ENCODE measurements around the gene RSPH1. TPM values are rescaled to one million over a fixed set of nuclear protein-coding genes. Genes with fewer than 3 reads are reported as not detected.

The RSPH1 gene
- total and polyA plus RNA-seq, 2 of the 8 experiments (the other 6 are each of a cell fraction or from before 2014, with no cell fraction given), result 0.24 TPM; not detected in 1

- H3K27me3 ChIP-seq (replicated peaks in 1 of 4; ENCODE audit: control insufficient read depth in 3 of 4, extremely low read depth in 1 of 4, insufficient read depth in 3 of 4, low read length in 3 of 4), result no peaks in the 10 kb centered on the region; a peak in 1 of 7 replicates
- FAIRE-seq (peak; percentile 65), DNase-seq (ENCODE audit: low read depth in 1 of 2, low spot score in 2 of 2) (peak in 1 of 2 experiments; percentile 84)
- peak overlapping the region; percentile 97 for H2AFZ ChIP-seq (ENCODE audit: low read length)
- H2BK120ac ChIP-seq (replicated peaks; ENCODE audit: low read depth, low read length), result peak overlapping the region; percentile 92
- peaks cover 2 to 3% of the 10 kb centered on the region in 2 experiments; a peak in 2 of 4 replicates for H3K9me3 ChIP-seq (ENCODE audit: insufficient read depth in 2 of 2, low read depth in 1 of 2, low read length in 1 of 2)
- peaks cover 1 to 13% (median 10%) of the 10 kb centered on the region in 4 experiments; a peak in 6 of 7 replicates for H3K4me1 ChIP-seq (replicated peaks in 1 of 4; ENCODE audit: control insufficient read depth in 3 of 4, insufficient read depth in 4 of 4, low read length in 3 of 4)
- no peak overlapping the region for H3K14ac ChIP-seq (ENCODE audit: insufficient read length)
- no peak overlapping the region for H3K4me3 ChIP-seq (ENCODE audit: extremely low read depth in 1 of 4, insufficient read depth in 2 of 4, low read depth in 3 of 4, low read length in 4 of 4)
- peak overlapping the region; percentile 95 for H4K91ac ChIP-seq (replicated peaks; ENCODE audit: insufficient read length, low read length)
- peak overlapping the region in 1 of 4 experiments; percentile 32; a peak in 1 of 7 replicates for H3K9ac ChIP-seq (replicated peaks in 1 of 4; ENCODE audit: extremely low read depth in 1 of 4, low read depth in 3 of 4, low read length in 3 of 4)
- ChIA-PET POLR2A (ENCODE audit: partially characterized antibody) (interaction anchor here (1.3 kb wide), 1 partner anchor 10 kb away, joined by 3 read pairs; no protein-coding TSS in a partner anchor), CTCF (ENCODE audit: partially characterized antibody) (no interaction called here)
- H2BK15ac ChIP-seq (ENCODE audit: low read length), result peak overlapping the region; percentile 99
- H3K4ac ChIP-seq (replicated peaks; ENCODE audit: insufficient read length, low read depth, low read length), result peak overlapping the region; percentile 13
- no peak overlapping the region; the same call in 1 of the 2 replicates for H3K18ac ChIP-seq (ENCODE audit: extremely low read depth, low read length)
- no peaks in the 10 kb centered on the region for H3K79me1 ChIP-seq (ENCODE audit: low read depth, low read length)
- H2BK20ac ChIP-seq (ENCODE audit: low read length), result peak overlapping the region; percentile 99
- H3K27ac ChIP-seq (ENCODE audit: low read depth, low read length), result no peak overlapping the region
- no peaks in the 10 kb centered on the region; the same call in none of the 2 replicates for H3K23me2 ChIP-seq (ENCODE audit: low read depth, low read length)
- H2BK5ac ChIP-seq (ENCODE audit: low read depth, low read length), result peak overlapping the region; percentile 35; the same call in 1 of the 2 replicates
- H4K5ac ChIP-seq (ENCODE audit: insufficient read length, low read depth, low read length), result no peak overlapping the region
- H3K4me2 ChIP-seq (ENCODE audit: insufficient read depth in 1 of 2, low read depth in 2 of 2, low read length in 2 of 2), result no peak overlapping the region; a peak in 1 of 4 replicates
- H4K8ac ChIP-seq (ENCODE audit: extremely low read depth, insufficient read depth, low read length), result no peak overlapping the region
- WGBS, 2 experiments (ENCODE audit: extremely low coverage in 1 of 2, insufficient coverage in 1 of 2, insufficient read length in 1 of 2, insufficient replicate concordance in 2 of 2, low coverage in 1 of 2, low lambda C conversion rate in 2 of 2, missing lambda C conversion rate in 1 of 2), result 89% methylated on average over 17 of the region's 17 CpGs; no CpG with 5 or more reads in 1 of the 2 experiments
- no peaks in the 10 kb centered on the region for H3K36me3 ChIP-seq (ENCODE audit: control insufficient read depth in 2 of 4, insufficient read depth in 4 of 4, low read length in 3 of 4)
- H2BK12ac ChIP-seq (ENCODE audit: low read depth, low read length), result peak overlapping the region; percentile 95; the same call in 1 of the 2 replicates
- H3K79me2 ChIP-seq (ENCODE audit: control insufficient read depth in 1 of 2, insufficient read depth in 2 of 2, low read length in 2 of 2), result no peaks in the 10 kb centered on the region
- H3K23ac ChIP-seq (ENCODE audit: insufficient read length), result no peak overlapping the region
- no peak overlapping the region for H3K56ac ChIP-seq (replicated peaks; ENCODE audit: insufficient read length, low read depth, low read length)
- no peaks in the 10 kb centered on the region for H4K20me1 ChIP-seq (replicated peaks in 1 of 2; ENCODE audit: control insufficient read depth in 1 of 2, insufficient read depth in 2 of 2, low read length in 2 of 2)
- H2AK5ac ChIP-seq (ENCODE audit: low read depth, low read length), result peak overlapping the region; percentile 83
- TF ChIP-seq KDM1A (IDR thresholded peaks at IDR 0.05; ENCODE audit: borderline replicate concordance, low read length) (no peak), SP1 (IDR thresholded peaks at IDR 0.05; ENCODE audit: low read depth, low read length) (peak; percentile 97), GTF2F1 (IDR thresholded peaks at IDR 0.05; ENCODE audit: borderline replicate concordance, low read depth, low read length) (no peak), BCL11A (IDR thresholded peaks at IDR 0.05; ENCODE audit: low read depth in 2 of 2, low read length in 2 of 2) (no peak), KDM5A (IDR thresholded peaks at IDR 0.05; ENCODE audit: low read length) (no peak), SIN3A (conservative IDR thresholded peaks at IDR 0.05 in 1 of 2, IDR thresholded peaks at IDR 0.05 in 1 of 2; ENCODE audit: low read depth in 1 of 2, low read length in 2 of 2) (no peak), EP300 (IDR thresholded peaks at IDR 0.05; ENCODE audit: borderline replicate concordance in 1 of 2, low read depth in 2 of 2, low read length in 2 of 2) (no peak), CHD2 (IDR thresholded peaks at IDR 0.05; ENCODE audit: low read length) (peak; percentile 80), POLR2A (IDR thresholded peaks at IDR 0.05; ENCODE audit: control extremely low read depth in 1 of 2, low read depth in 2 of 2, low read length in 2 of 2) (no peak), CBX8 (IDR thresholded peaks at IDR 0.05; ENCODE audit: borderline replicate concordance, low read depth, low read length) (no peak), MAX (IDR thresholded peaks at IDR 0.05) (0 out of 2 replicates have a peak, but pooled peaks have one; percentile 19)
Measured at GRCh38 chr21:42463861-42464515, 32.0 kb downstream of the RSPH1 start.

All from H1 (cell line).